K562 (cell line): ENCODE measurements around the gene ATP5PB. TPM values are rescaled to one million over a fixed set of nuclear protein-coding genes. Genes with fewer than 3 reads are reported as not detected.

Experiments
- ATAC-seq: fragments of 200-7000 bp; cut with Tn5 transposase; 3 replicates; pipeline ENCODE4 v1.9.1; 2020; ENCODE audit warnings: moderate library complexity
- BruUV-seq: library from RNA; stranded (reverse); fragments of 400-500 nt; replicated peaks from 2 replicates; lab custom pipeline; 2021; lab: Mats Ljungman, UMichigan
- CTCF ChIA-PET: fragments of 300-600 bp; formaldehyde crosslinking; extraction: SDS; loops from one replicate; lab custom pipeline; 2021; ENCODE audit warnings: low intra/inter-chr PET ratio; lab: Yijun Ruan, JAX
- POLR2A ChIA-PET: fragments of 300-600, 350-650 bp; sonication (Branson Sonifier 250); formaldehyde crosslinking; extraction: SDS; loops from one replicate; lab custom pipeline; 2021; ENCODE audit warnings: antibody characterized with exemption, inconsistent platforms; lab: Yijun Ruan, JAX
- DNase-seq, 4 experiments: peaks; one replicate each; pipeline versions ENCODE4 v3.0.0 to v3.0.0-alpha.2; 2011 to 2018; ENCODE audit warnings: low spot score in 3 of 4, mixed read lengths in 3 of 4; ENCODE audit errors: extremely low read depth in 1 of 4
- FAIRE-seq: peaks from 2 replicates; lab custom pipeline; 2011; peaks lifted over from hg19 to GRCh38; lab: Jason Lieb, UNC
- H2AFZ ChIP-seq: 2 replicates; pipeline ENCODE4 v1.6.0; 2011; ENCODE audit warnings: low read depth, low read length, control low read depth, inconsistent platforms
- H3K27ac ChIP-seq: fragments of 200-600 bp; 3 replicates; pipeline ENCODE4 v1.8.0; 2011; ENCODE audit warnings: low read depth, mild to moderate bottlenecking, control low read depth, inconsistent platforms, low read length, moderate library complexity, mixed read lengths; ENCODE audit errors: extremely low read depth
- H3K27me3 ChIP-seq, 2 experiments: fragments of 300-600 bp in 1 of 2; 2 replicates in 1 of 2; 3 replicates in 1 of 2; pipeline versions ENCODE4 v1.6.0 to v1.8.0; 2011; ENCODE audit warnings: inconsistent platforms in 2 of 2, low read length in 2 of 2, mild to moderate bottlenecking in 1 of 2, mixed read lengths in 1 of 2, moderate library complexity in 1 of 2; ENCODE audit not compliant: control insufficient read depth in 2 of 2, insufficient read depth in 2 of 2
- H3K36me3 ChIP-seq: fragments of 300-600 bp; 3 replicates; pipeline ENCODE4 v1.8.0; 2011; ENCODE audit warnings: mild to moderate bottlenecking, low read length, inconsistent platforms; ENCODE audit not compliant: control insufficient read depth, insufficient read depth
- H3K4me1 ChIP-seq, 2 experiments: fragments of 200-600 bp in 1 of 2; replicated peaks in 1 of 2; 2 replicates in 1 of 2; 3 replicates in 1 of 2; pipeline versions ENCODE4 v1.5.1 to v1.8.0; 2011; ENCODE audit warnings: inconsistent platforms in 2 of 2, low read length in 2 of 2, mild to moderate bottlenecking in 1 of 2, mixed read lengths in 1 of 2, moderate library complexity in 1 of 2; ENCODE audit not compliant: control insufficient read depth in 2 of 2, insufficient read depth in 2 of 2
- H3K4me2 ChIP-seq: 2 replicates; pipeline ENCODE4 v1.6.1; 2011; ENCODE audit warnings: low read length, control low read depth, inconsistent platforms, mixed read lengths; ENCODE audit not compliant: insufficient read depth
- H3K4me3 ChIP-seq: fragments of 200-600 bp; sonication (generic), shearing (Covaris generic); 2 replicates; pipeline ENCODE4 v1.5.1; 2016; ENCODE audit warnings: control low read depth, inconsistent platforms
- H3K79me2 ChIP-seq: fragments of 200-600 bp; 3 replicates; pipeline ENCODE4 v1.8.0; 2011; ENCODE audit warnings: low read length, inconsistent platforms; ENCODE audit not compliant: control insufficient read depth, insufficient read depth
- H3K9ac ChIP-seq, 2 experiments: 2 replicates each; pipeline versions ENCODE4 v1.6.0 to v1.6.1; 2011; ENCODE audit warnings: low read depth in 2 of 2, low read length in 2 of 2, control low read depth in 1 of 2, inconsistent platforms in 1 of 2, mild to moderate bottlenecking in 1 of 2, mixed read lengths in 1 of 2; ENCODE audit not compliant: insufficient read depth in 1 of 2
- H3K9me1 ChIP-seq: one replicate; pipeline ENCODE4 v1.6.0; 2011; ENCODE audit warnings: inconsistent platforms, mild to moderate bottlenecking, low read length, moderate library complexity; ENCODE audit not compliant: control insufficient read depth, insufficient read depth
- H3K9me3 ChIP-seq: replicated peaks from 2 replicates; pipeline ENCODE4 v1.5.1; 2011; ENCODE audit warnings: low read depth, low read length, inconsistent platforms; ENCODE audit not compliant: control insufficient read depth, insufficient read depth
- H4K20me1 ChIP-seq: replicated peaks from 2 replicates; pipeline ENCODE4 v1.6.1; 2011; ENCODE audit warnings: low read length, inconsistent platforms, mixed read lengths; ENCODE audit not compliant: control insufficient read depth, insufficient read depth
- CBX2 ChIP-seq: fragments of 200-600 bp; sonication (generic); IDR thresholded peaks from one replicate; pipeline ENCODE4 v1.6.1; 2012; ENCODE audit warnings: mild to moderate bottlenecking, low read length, inconsistent platforms; ENCODE audit not compliant: insufficient read depth, poor library complexity, severe bottlenecking
- DPF2 ChIP-seq: fragments of 450-650 bp; IDR thresholded peaks from 2 replicates; pipeline ENCODE4 v1.6.1; 2016
- ESRRA ChIP-seq: fragments of 450-650 bp; IDR thresholded peaks from 2 replicates; pipeline ENCODE4 v1.6.1; 2014; ENCODE audit warnings: low read depth, mild to moderate bottlenecking, moderate library complexity, borderline replicate concordance
- EWSR1 ChIP-seq: fragments of 450-650 bp; IDR thresholded peaks from 2 replicates; pipeline ENCODE4 v1.6.1; 2018; ENCODE audit warnings: borderline replicate concordance, mild to moderate bottlenecking, low read depth, moderate library complexity; ENCODE audit not compliant: partially characterized antibody
- NFATC3 ChIP-seq: fragments of 450-650 bp; IDR thresholded peaks from 2 replicates; pipeline ENCODE4 v1.6.1; 2017; ENCODE audit warnings: mild to moderate bottlenecking
- NFYB ChIP-seq: IDR thresholded peaks from 2 replicates; pipeline ENCODE4 v1.6.1; 2011; ENCODE audit warnings: mild to moderate bottlenecking, moderate library complexity; ENCODE audit not compliant: insufficient read length; ENCODE audit errors: extremely low read depth
- PHF20 ChIP-seq: fragments of 450-650 bp; IDR thresholded peaks from 2 replicates; pipeline ENCODE4 v1.6.1; 2018; ENCODE audit not compliant: partially characterized antibody
- RBBP5 ChIP-seq: fragments of 200-600 bp; sonication (generic); IDR thresholded peaks from 2 replicates; pipeline ENCODE4 v1.6.1; 2012; ENCODE audit warnings: borderline replicate concordance, mild to moderate bottlenecking, low read length, control low read depth, inconsistent platforms; ENCODE audit not compliant: insufficient read depth, poor library complexity, severe bottlenecking
- RERE ChIP-seq: sonication (generic); formaldehyde crosslinking; IDR thresholded peaks from 2 replicates; pipeline ENCODE4 v1.8.0; 2023; ENCODE audit warnings: missing genetic modification reagents, mild to moderate bottlenecking, borderline replicate concordance
- SREBF2 ChIP-seq: sonication (generic); formaldehyde crosslinking; IDR thresholded peaks from 2 replicates; pipeline ENCODE4 v1.4.0; 2020; ENCODE audit warnings: mild to moderate bottlenecking, missing genetic modification reagents
- TOE1 ChIP-seq, 2 experiments: fragments of 450-650 bp in 1 of 2; sonication (generic) in 1 of 2; formaldehyde crosslinking in 1 of 2; IDR thresholded peaks; 2 replicates each; pipeline versions ENCODE4 v1.7.1 to v1.8.0; 2016 to 2022; ENCODE audit warnings: borderline replicate concordance in 2 of 2, mild to moderate bottlenecking in 2 of 2, antibody characterized with exemption in 1 of 2, inconsistent platforms in 1 of 2, low read depth in 1 of 2, missing genetic modification reagents in 1 of 2, moderate library complexity in 1 of 2
- XRCC5 ChIP-seq: fragments of 200-400 bp; formaldehyde crosslinking; IDR thresholded peaks from 2 replicates; pipeline ENCODE4 v1.6.1; 2017; ENCODE audit warnings: low read depth, mild to moderate bottlenecking, low read length
- ZNF165 ChIP-seq: fragments of 250-450 bp; sonication (Bioruptor Pico); IDR thresholded peaks from 2 replicates; pipeline ENCODE4 v1.4.0; 2020; ENCODE audit warnings: borderline replicate concordance
- ZNF668 ChIP-seq: fragments of 250-450 bp; sonication (Bioruptor Pico); IDR thresholded peaks from 2 replicates; pipeline ENCODE4 v1.8.0; 2022; ENCODE audit warnings: mild to moderate bottlenecking, inconsistent platforms
- WGBS: fragments of 100-300 bp; shearing (Covaris generic); methylation state at CpG from one replicate; pipeline ENCODE4 v1.1.6; 2016; ENCODE audit warnings: low coverage, mixed read lengths; ENCODE audit not compliant: insufficient coverage; ENCODE audit errors: missing lambda C conversion rate; 5-methylcytosine and 5-hydroxymethylcytosine counted together
- in situ Hi-C: fragments of 300-500 bp; cut with MboI; formaldehyde crosslinking; loops from 4 replicates; pipeline ENCODE4 v1.15.0; 2018; ENCODE audit warnings: inconsistent platforms, mixed read lengths
- intact Hi-C: fragments of 100-400 bp; cut with micrococcal nuclease; formaldehyde crosslinking; loops from 2 replicates; pipeline ENCODE4 v1.14.2; 2022
- polyA plus RNA-seq, 8 experiments: library from polyadenylated mRNA; depleted of rRNA in 4 of 8; stranded (reverse) in 5 of 8; unstranded in 3 of 8; fragments of >200 nt; fragmentation: Nextera tagmentation in 2 of 8; fragmentation: Illumina TruSeq in 1 of 8; extraction: Ambion mirVana in 2 of 8; extraction: Trizol in 1 of 8; gene quantifications; 2 replicates each; pipeline versions ENCODE4 v1.2.1 to v1.2.3, GENCODE V29; 2011 to 2014; ENCODE audit warnings: inconsistent platforms in 1 of 8, missing spikeins in 1 of 8
- total RNA-seq, 7 experiments: library from RNA; depleted of rRNA in 6 of 7; stranded (reverse); fragments of >200 nt in 6 of 7; fragmentation: Illumina TruSeq in 2 of 7; extraction: Trizol in 2 of 7; gene quantifications; 2 replicates each; pipeline versions ENCODE4 v1.2.1 to v1.2.3, GENCODE V29; 2011 to 2021; ENCODE audit warnings: low replicate concordance in 1 of 7

The ATP5PB gene
- total and polyA plus RNA-seq, 9 of the 15 experiments (the other 6 are each of a cell fraction or from before 2014, with no cell fraction given): 651 to 2,735 (median 1,061) TPM

GRCh38 chr1:111481387-111482221 is 32.3 kb downstream of the ATP5PB start (continued):
- TF ChIP-seq ZNF165 (CRISPR knock-in tag) (no peak), NFYB (no peak)

- WGBS: 3% methylated on average over 3 of the region's 3 CpGs
- CTCF ChIA-PET: interaction anchor here (1.2 to 3.5 kb wide), 2 partner anchors 173 to 286 kb away, joined by 3 to 39 read pairs; no protein-coding TSS in a partner anchor
- POLR2A ChIA-PET: interaction anchor here (0.5 kb wide), 1 partner anchor 11 kb away, joined by 3 read pairs; no protein-coding TSS in a partner anchor
- Histone ChIP-seq H3K4me1 (no peaks in the 10 kb centered on the region), H3K9me3 (no peaks in the 10 kb centered on the region), H2AFZ (no peak overlapping the region), H4K20me1 (no peaks in the 10 kb centered on the region), H3K4me2 (no peak overlapping the region), H3K4me3 (no peak overlapping the region), H3K27ac (no peak overlapping the region), H3K9me1 (no peaks in the 10 kb centered on the region), H3K79me2 (no peaks in the 10 kb centered on the region), H3K27me3 (peaks cover 10 to 17% of the 10 kb centered on the region in 2 experiments; a peak in 4 of 5 replicates), H3K9ac (no peak overlapping the region), H3K36me3 (no peaks in the 10 kb centered on the region)
- DNase-seq: no peak
- FAIRE-seq: no peak
- ATAC-seq: no peak
- no peak for TF ChIP-seq RBBP5
- no peak for TF ChIP-seq XRCC5
- TF ChIP-seq SREBF2 (CRISPR knock-in tag): no peak
- no peak for TF ChIP-seq PHF20
- TF ChIP-seq RERE (CRISPR knock-in tag): no peak
- TF ChIP-seq EWSR1: no peak
- no peak for TF ChIP-seq DPF2
- TF ChIP-seq ZNF668 (CRISPR knock-in tag): no peak
- TF ChIP-seq TOE1 (IDR thresholded peaks at IDR 0.05; ENCODE audit: borderline replicate concordance): no peak
- TF ChIP-seq TOE1 (CRISPR knock-in tag; IDR thresholded peaks at IDR 0.05; ENCODE audit: borderline replicate concordance, low read depth): no peak
- no peak for TF ChIP-seq CBX2
- TF ChIP-seq ESRRA: no peak
- TF ChIP-seq NFATC3: no peak
- in situ Hi-C loops: loop anchor here (5.0 to 25.0 kb wide), 2 partner anchors 274 to 854 kb away; partner anchors contain the start of gene DDX20
- intact Hi-C loops: loop anchor here (5.0 kb wide), 1 partner anchor 884 kb away; no protein-coding TSS in a partner anchor
- BruUV-seq: no TSS peak
These were observed 33.9 kb downstream of the ATP5PB start for GRCh38 chr1:111483166-111483565.
